CD14-positive monocyte (primary cell): ENCODE measurements around the gene CD63. TPM values are rescaled to one million over a fixed set of nuclear protein-coding genes. Genes with fewer than 3 reads are reported as not detected.
A peak's percentile ranks its signal among the peaks of the same experiment; 100 is the strongest.

Source experiments
- DNase-seq, 3 donors: peaks; one replicate each; pipeline ENCODE4 v3.0.0-alpha.2; 2011 to 2022
- H2AFZ ChIP-seq: 2 replicates; pipeline ENCODE4 v1.6.0; 2012; ENCODE audit warnings: mild to moderate bottlenecking, low read depth, low read length, inconsistent platforms; ENCODE audit not compliant: insufficient read depth, poor library complexity, severe bottlenecking
- H3K27ac ChIP-seq, 2 donors: 1 replicate in 1 of 2; 2 replicates in 1 of 2; pipeline ENCODE4 v1.5.1; 2012 to 2013; ENCODE audit warnings: low read length in 2 of 2, control low read depth in 1 of 2, inconsistent platforms in 1 of 2, low read depth in 1 of 2, mild to moderate bottlenecking in 1 of 2
- H3K27me3 ChIP-seq, 2 donors: one replicate each; pipeline versions ENCODE4 v1.6.0 to v1.6.1; 2011 to 2013; ENCODE audit warnings: low read length in 2 of 2; ENCODE audit not compliant: control insufficient read depth in 2 of 2, insufficient read depth in 2 of 2
- H3K36me3 ChIP-seq, 2 donors: replicated peaks in 1 of 2; 1 replicate in 1 of 2; 2 replicates in 1 of 2; pipeline versions ENCODE4 v1.5.1 to v1.6.1; 2012 to 2013; ENCODE audit warnings: low read length in 2 of 2, control low read depth in 1 of 2, inconsistent platforms in 1 of 2, mild to moderate bottlenecking in 1 of 2; ENCODE audit not compliant: insufficient read depth in 2 of 2, control insufficient read depth in 1 of 2
- H3K4me1 ChIP-seq, 2 donors: 1 replicate in 1 of 2; 2 replicates in 1 of 2; pipeline versions ENCODE4 v1.5.1 to v1.6.1; 2012 to 2013; ENCODE audit warnings: low read length in 2 of 2, control low read depth in 1 of 2, inconsistent platforms in 1 of 2, mild to moderate bottlenecking in 1 of 2, moderate library complexity in 1 of 2; ENCODE audit not compliant: insufficient read depth in 2 of 2, control insufficient read depth in 1 of 2
- H3K4me2 ChIP-seq: replicated peaks from 2 replicates; pipeline ENCODE3; 2012; ENCODE audit warnings: low read length, moderate library complexity, mild to moderate bottlenecking; ENCODE audit not compliant: poor library complexity, severe bottlenecking; ENCODE audit errors: extremely low read depth
- H3K4me3 ChIP-seq, 3 experiments: fragments of 200-600 bp in 1 of 3; sonication (generic) in 1 of 3; replicated peaks in 1 of 3; 1 replicate in 2 of 3; 2 replicates in 1 of 3; pipeline ENCODE4 v1.5.1; 2011 to 2013; ENCODE audit warnings: low read length in 3 of 3, mild to moderate bottlenecking in 3 of 3, control low read depth in 2 of 3, low read depth in 2 of 3, inconsistent platforms in 1 of 3, moderate library complexity in 1 of 3
- H3K79me2 ChIP-seq: 2 replicates; pipeline ENCODE4 v1.6.0; 2012; ENCODE audit warnings: mild to moderate bottlenecking, control low read depth, inconsistent platforms, low read length, moderate library complexity; ENCODE audit not compliant: insufficient read depth
- H3K9ac ChIP-seq: 2 replicates; pipeline ENCODE4 v1.6.0; 2017; ENCODE audit warnings: low read length, mild to moderate bottlenecking; ENCODE audit not compliant: insufficient read depth, poor library complexity, severe bottlenecking
- H3K9me3 ChIP-seq, 2 donors: replicated peaks in 1 of 2; 1 replicate in 1 of 2; 2 replicates in 1 of 2; pipeline versions ENCODE4 v1.5.1 to v1.6.1; 2012 to 2013; ENCODE audit warnings: low read length in 2 of 2, control low read depth in 1 of 2; ENCODE audit not compliant: control insufficient read depth in 1 of 2, insufficient read depth in 1 of 2
- H4K20me1 ChIP-seq: 2 replicates; pipeline ENCODE4 v1.6.0; 2012; ENCODE audit warnings: mild to moderate bottlenecking, low read length, control low read depth, moderate library complexity; ENCODE audit not compliant: insufficient read depth
- H3K27ac Mint-ChIP-seq, 7 donors: one replicate each; pipeline ENCODE4 v1.8.0; 2020; ENCODE audit warnings: mild to moderate bottlenecking in 7 of 7, mixed read lengths in 7 of 7, moderate library complexity in 6 of 7, inconsistent platforms in 2 of 7
- H3K27me3 Mint-ChIP-seq, 3 donors: one replicate each; pipeline ENCODE4 v1.8.0; 2021 to 2022; ENCODE audit warnings: low read depth in 3 of 3, mild to moderate bottlenecking in 3 of 3, mixed read lengths in 3 of 3, moderate library complexity in 3 of 3, inconsistent platforms in 1 of 3
- H3K36me3 Mint-ChIP-seq, 2 donors: one replicate each; pipeline ENCODE4 v1.8.0; 2020; ENCODE audit warnings: mixed read lengths in 2 of 2, inconsistent platforms in 1 of 2, mild to moderate bottlenecking in 1 of 2
- H3K4me1 Mint-ChIP-seq: one replicate; pipeline ENCODE4 v1.8.0; 2020; ENCODE audit warnings: mild to moderate bottlenecking, mixed read lengths
- H3K4me3 Mint-ChIP-seq, 2 donors: one replicate each; pipeline ENCODE4 v1.8.0; 2020; ENCODE audit warnings: mild to moderate bottlenecking in 2 of 2, mixed read lengths in 2 of 2, moderate library complexity in 1 of 2
- H3K9me3 Mint-ChIP-seq, 7 donors: one replicate each; pipeline ENCODE4 v1.8.0; 2020 to 2022; ENCODE audit warnings: mixed read lengths in 7 of 7, mild to moderate bottlenecking in 6 of 7, moderate library complexity in 6 of 7, inconsistent platforms in 2 of 7
- WGBS: methylation state at CpG from one replicate; pipeline ENCODE4 v1.1.5; 2013; ENCODE audit warnings: missing lambda C conversion rate; ENCODE audit not compliant: insufficient coverage; 5-methylcytosine and 5-hydroxymethylcytosine counted together
- intact Hi-C, 2 donors: fragments of 100-400 bp; cut with micrococcal nuclease; formaldehyde crosslinking; loops; one replicate each; pipeline versions ENCODE4 v1.15.0 to v1.15.1; 2023
- polyA plus RNA-seq, 3 donors: library from polyadenylated mRNA; depleted of rRNA in 1 of 3; unstranded in 2 of 3; stranded (reverse) in 1 of 3; fragments of 300-500 nt in 2 of 3; fragments of >200 nt in 1 of 3; fragmentation: Illumina TruSeq in 2 of 3; gene quantifications; 1 replicate in 2 of 3; 2 replicates in 1 of 3; pipeline ENCODE4 v1.2.3, GENCODE V29; 2012 to 2021
- TF ChIP-seq, protein P1 (sequence below): fragments of 200-600 bp; IDR thresholded peaks from one replicate; pipeline ENCODE4 v1.8.0; 2022; ENCODE audit warnings: antibody characterized with exemption, mild to moderate bottlenecking

The CD63 gene
- polyA plus RNA-seq, 3 donors: 336 to 1,099 (median 988) TPM

DNA sequence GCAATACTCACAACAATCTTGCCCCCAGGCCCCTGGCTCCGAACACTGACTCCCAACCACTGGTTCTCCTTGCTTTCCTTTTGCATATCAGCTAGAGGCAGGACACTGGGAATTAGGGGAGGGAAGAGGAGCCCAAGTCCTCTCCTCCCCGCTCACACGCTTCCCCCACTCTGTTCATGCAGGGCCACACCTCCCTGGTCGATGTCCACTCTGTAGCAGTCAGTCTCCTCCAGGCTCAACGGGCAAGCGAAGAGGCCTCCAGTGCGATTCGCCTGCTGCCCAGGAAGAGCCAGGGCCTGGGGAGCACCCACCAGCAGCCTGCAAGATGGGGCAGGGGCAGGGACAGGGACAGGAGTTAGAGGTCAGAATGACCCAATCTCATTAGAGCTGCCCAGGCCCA is 25.9 kb downstream of the CD63 start:
- Histone ChIP-seq H3K27ac (no peak overlapping the region), H3K27me3 (peaks cover 4 to 19% of the 10 kb centered on the region in 2 donors), H3K9me3 (no peaks in the 10 kb centered on the region), H3K4me3 (no peak overlapping the region), H3K4me1 (peaks cover 11 to 12% of the 10 kb centered on the region in 2 donors), H3K4me2 (no peak overlapping the region), H4K20me1 (no peaks in the 10 kb centered on the region), H3K36me3 (no peaks in the 10 kb centered on the region), H3K9ac (no peak overlapping the region), H2AFZ (no peak overlapping the region), H3K79me2 (no peaks in the 10 kb centered on the region)
- Mint-ChIP-seq H3K27me3 (peaks cover 24 to 34% (median 29%) of the 10 kb centered on the region in 3 donors), H3K4me3 (no peak overlapping the region), H3K36me3 (peaks cover 0 to 7% of the 10 kb centered on the region in 2 donors), H3K27ac (peak overlapping the region in 1 of 7 donors; percentile 47), H3K4me1 (peaks cover 28% of the 10 kb centered on the region), H3K9me3 (peaks cover 0 to 9% (median 2%) of the 10 kb centered on the region in 7 donors)
- intact Hi-C loops: no loop called here
- TF ChIP-seq, protein P1, sequence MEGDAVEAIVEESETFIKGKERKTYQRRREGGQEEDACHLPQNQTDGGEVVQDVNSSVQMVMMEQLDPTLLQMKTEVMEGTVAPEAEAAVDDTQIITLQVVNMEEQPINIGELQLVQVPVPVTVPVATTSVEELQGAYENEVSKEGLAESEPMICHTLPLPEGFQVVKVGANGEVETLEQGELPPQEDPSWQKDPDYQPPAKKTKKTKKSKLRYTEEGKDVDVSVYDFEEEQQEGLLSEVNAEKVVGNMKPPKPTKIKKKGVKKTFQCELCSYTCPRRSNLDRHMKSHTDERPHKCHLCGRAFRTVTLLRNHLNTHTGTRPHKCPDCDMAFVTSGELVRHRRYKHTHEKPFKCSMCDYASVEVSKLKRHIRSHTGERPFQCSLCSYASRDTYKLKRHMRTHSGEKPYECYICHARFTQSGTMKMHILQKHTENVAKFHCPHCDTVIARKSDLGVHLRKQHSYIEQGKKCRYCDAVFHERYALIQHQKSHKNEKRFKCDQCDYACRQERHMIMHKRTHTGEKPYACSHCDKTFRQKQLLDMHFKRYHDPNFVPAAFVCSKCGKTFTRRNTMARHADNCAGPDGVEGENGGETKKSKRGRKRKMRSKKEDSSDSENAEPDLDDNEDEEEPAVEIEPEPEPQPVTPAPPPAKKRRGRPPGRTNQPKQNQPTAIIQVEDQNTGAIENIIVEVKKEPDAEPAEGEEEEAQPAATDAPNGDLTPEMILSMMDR: no peak
- WGBS: 96% methylated on average over 4 of the region's 8 CpGs
- DNase-seq: no peak

DNA sequence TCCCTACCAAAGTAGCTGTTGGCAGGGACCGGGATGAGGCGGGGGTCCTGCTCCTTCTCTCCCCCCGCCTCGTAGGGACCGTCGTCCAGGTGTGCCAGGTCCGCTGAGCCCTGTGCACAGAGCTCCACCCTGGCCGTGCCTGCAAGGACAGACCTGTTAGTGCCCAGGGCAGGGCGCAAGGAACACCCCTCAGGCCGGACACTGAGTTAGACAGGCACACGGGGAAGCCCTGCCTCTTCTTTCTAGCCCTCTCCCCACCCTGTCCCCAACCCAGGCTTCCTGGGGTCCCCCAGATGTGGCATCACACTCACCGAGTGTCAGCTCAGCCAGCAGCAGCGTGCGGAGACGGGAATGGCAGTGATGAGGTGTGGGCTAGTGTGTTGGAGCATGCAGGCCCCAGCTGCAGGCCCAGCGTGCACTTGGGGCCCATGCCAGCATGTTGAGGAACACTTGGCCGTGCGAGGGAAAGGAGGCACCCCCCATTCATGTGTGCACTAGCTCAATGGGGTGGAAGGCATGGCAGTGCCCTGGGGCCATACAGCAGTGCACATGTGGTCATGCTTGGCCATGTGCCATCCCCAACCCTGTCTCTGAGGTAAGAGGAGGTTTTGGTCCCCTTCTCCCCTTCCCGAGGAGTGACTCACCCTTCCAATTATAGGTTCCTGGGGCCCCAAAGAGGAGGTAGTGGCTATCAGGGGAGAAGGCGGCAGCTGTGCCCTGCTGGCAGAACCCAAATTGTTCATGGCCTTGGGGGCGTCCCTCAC is 28.4 kb downstream of the CD63 start:
- Histone ChIP-seq H3K79me2 (no peaks in the 10 kb centered on the region), H3K4me2 (no peak overlapping the region), H3K36me3 (no peaks in the 10 kb centered on the region), H3K27me3 (no peaks in the 10 kb centered on the region), H3K9me3 (no peaks in the 10 kb centered on the region), H3K9ac (no peak overlapping the region), H4K20me1 (no peaks in the 10 kb centered on the region), H3K4me1 (peaks cover 0 to 3% of the 10 kb centered on the region in 2 donors), H3K4me3 (no peak overlapping the region), H2AFZ (no peak overlapping the region), H3K27ac (no peak overlapping the region)
- Mint-ChIP-seq H3K4me1 (peaks cover 10% of the 10 kb centered on the region), H3K4me3 (no peak overlapping the region), H3K9me3 (peaks cover 0 to 3% (median 0%) of the 10 kb centered on the region in 7 donors), H3K36me3 (peaks cover 3% of the 10 kb centered on the region in 2 donors), H3K27ac (no peak overlapping the region), H3K27me3 (peaks cover 10 to 21% (median 14%) of the 10 kb centered on the region in 3 donors)
- TF ChIP-seq, protein P1: no peak
- intact Hi-C loops: no loop called here
- DNase-seq: no peak
- 88% methylated on average over 17 of the region's 21 CpGs for WGBS
